ENCODE results near the gene DPH1.

The DPH1 gene

GRCh38 chr17:2023256-2023655 is 6.7 kb upstream of the DPH1 start:
- no peak for ATAC-seq
- no peak for TF ChIP-seq PPARA (CRISPR knock-in tag; IDR thresholded peaks at IDR 0.05; ENCODE audit: borderline replicate concordance)
- no peak for TF ChIP-seq TOX (CRISPR knock-in tag; IDR thresholded peaks at IDR 0.05; ENCODE audit: borderline replicate concordance)
- no peak for TF ChIP-seq ZNF565 (CRISPR knock-in tag; conservative IDR thresholded peaks at IDR 0.05; ENCODE audit: low read depth)
- TF ChIP-seq CSDC2 (CRISPR knock-in tag; IDR thresholded peaks at IDR 0.05) = no peak
- TF ChIP-seq ESRRG (CRISPR knock-in tag; IDR thresholded peaks at IDR 0.05) = no peak
- TF ChIP-seq CREB5 (CRISPR knock-in tag; IDR thresholded peaks at IDR 0.05; ENCODE audit: low read depth) = no peak
- TF ChIP-seq POU6F1 (CRISPR knock-in tag; IDR thresholded peaks at IDR 0.05; ENCODE audit: borderline replicate concordance, low read depth) = no peak
- TF ChIP-seq TCF4 (CRISPR knock-in tag; IDR thresholded peaks at IDR 0.05; ENCODE audit: borderline replicate concordance) = no peak
- no peak for TF ChIP-seq ZNF70 (CRISPR knock-in tag; IDR thresholded peaks at IDR 0.05)
- TF ChIP-seq ARNTL (CRISPR knock-in tag; IDR thresholded peaks at IDR 0.05; ENCODE audit: borderline replicate concordance, low read depth) = no peak
- TF ChIP-seq RARB (CRISPR knock-in tag; IDR thresholded peaks at IDR 0.05) = no peak
- TF ChIP-seq ZNF8 (CRISPR knock-in tag; IDR thresholded peaks at IDR 0.05) = no peak

- TF ChIP-seq OSR1 (CRISPR knock-in tag; IDR thresholded peaks at IDR 0.05) (no peak), GLIS3 (CRISPR knock-in tag; IDR thresholded peaks at IDR 0.05) (no peak), TCF4 (CRISPR knock-in tag; IDR thresholded peaks at IDR 0.05; ENCODE audit: borderline replicate concordance) (no peak), ZC3H10 (CRISPR knock-in tag; IDR thresholded peaks at IDR 0.05) (no peak), ZFP3 (CRISPR knock-in tag; IDR thresholded peaks at IDR 0.05) (no peak), ZNF70 (CRISPR knock-in tag; IDR thresholded peaks at IDR 0.05) (no peak), PATZ1 (CRISPR knock-in tag; IDR thresholded peaks at IDR 0.05; ENCODE audit: borderline replicate concordance) (no peak), ZNF8 (CRISPR knock-in tag; IDR thresholded peaks at IDR 0.05) (no peak), CSRNP3 (CRISPR knock-in tag; IDR thresholded peaks at IDR 0.05) (no peak), RARB (CRISPR knock-in tag; IDR thresholded peaks at IDR 0.05) (no peak), ZFP30 (CRISPR knock-in tag; IDR thresholded peaks at IDR 0.05) (no peak)
- 0 out of 3 replicates have a peak, but pooled peaks have one; percentile 5 for ATAC-seq
Observed at GRCh38 chr17:2023692-2024571, 6.0 kb upstream of the DPH1 start.

GRCh38 chr17:2024572-2025219 is 5.3 kb upstream of the DPH1 start:
- ATAC-seq = no peak; the same call in 2 of the 3 replicates
- TF ChIP-seq TSHZ2 (CRISPR knock-in tag; IDR thresholded peaks at IDR 0.05) (no peak), PATZ1 (CRISPR knock-in tag; IDR thresholded peaks at IDR 0.05; ENCODE audit: borderline replicate concordance) (no peak), SNAI2 (CRISPR knock-in tag; IDR thresholded peaks at IDR 0.05) (no peak)
